Endothelial cell of umbilical vein (primary cell): ENCODE results near the gene PCDH9. TPM values are rescaled to one million over a fixed set of nuclear protein-coding genes. Genes with fewer than 3 reads are reported as not detected.
A peak's percentile ranks its signal among the peaks of the same experiment; 100 is the strongest.

Experiments used
- BruUV-seq: library from RNA; stranded (reverse); fragments of 400-500 nt; replicated peaks from 2 replicates; lab custom pipeline; 2021; lab: Mats Ljungman, UMichigan
- CTCF ChIA-PET: fragments of 300-600, 350-600 bp; sonication (Branson Sonifier 250); formaldehyde crosslinking; loops from one replicate; lab custom pipeline; 2021; ENCODE audit warnings: antibody characterized with exemption, inconsistent platforms; lab: Charles Lee
- POLR2A ChIA-PET: fragments of 300-600, 350-600 bp; sonication (Branson Sonifier 250); formaldehyde crosslinking; loops from one replicate; lab custom pipeline; 2021; ENCODE audit warnings: antibody characterized with exemption, inconsistent platforms; lab: Charles Lee
- DNase-seq: peaks from one replicate; pipeline ENCODE4 v3.0.0-alpha.2; 2011; ENCODE audit warnings: low read depth, low spot score
- FAIRE-seq: peaks from 2 replicates; lab custom pipeline; 2011; peaks lifted over from hg19 to GRCh38; lab: Jason Lieb, UNC
- H2AFZ ChIP-seq: 2 replicates; pipeline ENCODE4 v1.6.0; 2012; ENCODE audit warnings: low read depth, low read length, control low read depth, inconsistent platforms
- H3K27ac ChIP-seq: 2 replicates; pipeline ENCODE4 v1.5.1; 2011; ENCODE audit warnings: low read depth, mild to moderate bottlenecking, control low read depth, low read length, moderate library complexity; ENCODE audit not compliant: insufficient read depth
- H3K27me3 ChIP-seq, 2 experiments: 2 replicates each; pipeline versions ENCODE4 v1.6.0 to v1.6.1; 2011; ENCODE audit warnings: low read length in 2 of 2, mixed read lengths in 1 of 2; ENCODE audit not compliant: control insufficient read depth in 2 of 2, insufficient read depth in 2 of 2
- H3K36me3 ChIP-seq, 2 experiments: 2 replicates in 1 of 2; 3 replicates in 1 of 2; pipeline ENCODE4 v1.5.1; 2011; ENCODE audit warnings: low read length in 2 of 2, mild to moderate bottlenecking in 1 of 2, moderate library complexity in 1 of 2; ENCODE audit not compliant: control insufficient read depth in 2 of 2, insufficient read depth in 2 of 2; ENCODE audit errors: extremely low read depth in 1 of 2
- H3K4me1 ChIP-seq: 3 replicates; pipeline ENCODE4 v1.5.1; 2011; ENCODE audit warnings: mild to moderate bottlenecking, low read length; ENCODE audit not compliant: control insufficient read depth, insufficient read depth; ENCODE audit errors: extremely low read depth
- H3K4me2 ChIP-seq: 2 replicates; pipeline ENCODE4 v1.6.1; 2011; ENCODE audit warnings: low read length, control low read depth, mixed read lengths; ENCODE audit not compliant: insufficient read depth
- H3K4me3 ChIP-seq, 3 experiments: fragments of 200-600 bp in 1 of 3; sonication (generic), shearing (Covaris generic) in 1 of 3; replicated peaks in 1 of 3; 2 replicates each; pipeline ENCODE4 v1.5.1; 2011 to 2016; ENCODE audit warnings: control low read depth in 3 of 3, low read length in 3 of 3, mild to moderate bottlenecking in 2 of 3, inconsistent platforms in 1 of 3, low read depth in 1 of 3, moderate library complexity in 1 of 3; ENCODE audit not compliant: insufficient read depth in 1 of 3
- H3K79me2 ChIP-seq: 2 replicates; pipeline ENCODE4 v1.6.0; 2012; ENCODE audit warnings: low read length, inconsistent platforms; ENCODE audit not compliant: control insufficient read depth, insufficient read depth
- H3K9ac ChIP-seq: replicated peaks from 2 replicates; pipeline ENCODE3; 2011; ENCODE audit warnings: low read length, control low read depth; ENCODE audit not compliant: insufficient read depth; ENCODE audit errors: extremely low read depth
- H3K9me1 ChIP-seq: replicated peaks from 3 replicates; pipeline ENCODE4 v1.6.0; 2011; ENCODE audit warnings: mild to moderate bottlenecking, low read length; ENCODE audit not compliant: control insufficient read depth, insufficient read depth; ENCODE audit errors: extremely low read depth
- H3K9me3 ChIP-seq: replicated peaks from 2 replicates; pipeline ENCODE4 v1.5.1; 2012; ENCODE audit warnings: low read length, inconsistent platforms; ENCODE audit not compliant: control insufficient read depth, insufficient read depth
- H4K20me1 ChIP-seq: replicated peaks from 2 replicates; pipeline ENCODE3; 2011; ENCODE audit warnings: mild to moderate bottlenecking, low read length; ENCODE audit not compliant: control insufficient read depth, insufficient read depth; ENCODE audit errors: extremely low read depth
- CTCF ChIP-seq, 2 donors: IDR thresholded peaks; 1 replicate in 1 of 2; 2 replicates in 1 of 2; pipeline ENCODE4 v1.5.1; 2011; ENCODE audit warnings: low read length in 2 of 2, mild to moderate bottlenecking in 2 of 2, moderate library complexity in 2 of 2, control low read depth in 1 of 2, inconsistent platforms in 1 of 2, low read depth in 1 of 2; ENCODE audit not compliant: insufficient read depth in 1 of 2; ENCODE audit errors: extremely low read depth in 1 of 2
- EZH2 ChIP-seq: IDR thresholded peaks from 2 replicates; pipeline ENCODE4 v1.6.1; 2012; ENCODE audit warnings: borderline replicate concordance, low read depth, mild to moderate bottlenecking, moderate library complexity, low read length, inconsistent platforms; ENCODE audit not compliant: severe bottlenecking
- FOS ChIP-seq: IDR thresholded peaks from 2 replicates; pipeline ENCODE4 v1.6.1; 2011; ENCODE audit warnings: mild to moderate bottlenecking, low read length, moderate library complexity, borderline replicate concordance; ENCODE audit not compliant: insufficient read depth
- GATA2 ChIP-seq: IDR thresholded peaks from 2 replicates; pipeline ENCODE4 v1.7.0; 2011; ENCODE audit warnings: low read depth, mild to moderate bottlenecking, moderate library complexity, mixed read lengths, low read length; ENCODE audit not compliant: insufficient read length, insufficient read depth
- JUN ChIP-seq: IDR thresholded peaks from 2 replicates; pipeline ENCODE4 v1.6.1; 2011; ENCODE audit warnings: borderline replicate concordance, low read depth; ENCODE audit not compliant: insufficient read length, insufficient read depth
- MAX ChIP-seq: IDR thresholded peaks from 2 replicates; pipeline ENCODE4 v1.6.1; 2011; ENCODE audit not compliant: insufficient read depth, insufficient read length
- MYC ChIP-seq: IDR thresholded peaks from one replicate; pipeline ENCODE4 v1.6.1; 2011; ENCODE audit warnings: mild to moderate bottlenecking, low read depth, low read length
- dilution Hi-C: fragments of 300-500 bp; cut with MboI; formaldehyde crosslinking; loops from one replicate; pipeline ENCODE4 v1.15.0; 2019; ENCODE audit warnings: low sequenced_read_pairs; ENCODE audit not compliant: extremely low pct_ligation_motif_present
- intact Hi-C: fragments of 100-400 bp; cut with micrococcal nuclease; formaldehyde crosslinking; loops from one replicate; pipeline ENCODE4 v1.10.0; 2022
- polyA plus RNA-seq, 4 experiments: library from polyadenylated mRNA; depleted of rRNA in 3 of 4; stranded (reverse) in 3 of 4; unstranded in 1 of 4; fragments of >200 nt; gene quantifications; 2 replicates each; pipeline versions ENCODE4 v1.2.1 to v1.2.3, GENCODE V29; 2011 to 2012; ENCODE audit warnings: missing spikeins in 1 of 4
- total RNA-seq: library from RNA; stranded (reverse); gene quantifications from 2 replicates; pipeline ENCODE4 v1.2.3, GENCODE V29; 2021

PCDH9 gene
- total and polyA plus RNA-seq, 2 donors (not counting 3 experiments of a cell fraction or from before 2014, with no cell fraction given) = 1.1 to 5.2 TPM

- no peak overlapping the region for H3K4me3 ChIP-seq
- no peaks in the 10 kb centered on the region for H3K4me1 ChIP-seq
- BruUV-seq = no TSS peak
- H3K36me3 ChIP-seq = no peaks in the 10 kb centered on the region
- no peaks in the 10 kb centered on the region for H3K9me1 ChIP-seq
- no peaks in the 10 kb centered on the region for H3K9me3 ChIP-seq
- intact Hi-C loops (no loop called here), dilution Hi-C loops (no loop called here)
- peak overlapping the region; percentile 64 for H2AFZ ChIP-seq
- TF ChIP-seq MAX (no peak), GATA2 (no peak), CTCF (IDR thresholded peaks at IDR 0.05; ENCODE audit: extremely low read depth in 1 of 2, insufficient read depth in 1 of 2, low read depth in 1 of 2, low read length in 2 of 2) (no peak), JUN (no peak), MYC (no peak), EZH2 (no peak), FOS (no peak)
- DNase-seq (peak; percentile 16), FAIRE-seq (peak; percentile 52)
- no peak overlapping the region for H3K9ac ChIP-seq
- no peak overlapping the region for H3K4me2 ChIP-seq
- no peaks in the 10 kb centered on the region for H4K20me1 ChIP-seq
- ChIA-PET POLR2A (no interaction called here), CTCF (interaction anchor here (1.3 to 2.5 kb wide), 3 partner anchors 9 to 18 kb away, joined by 3 to 10 read pairs (median 5); no protein-coding TSS in a partner anchor)
- H3K27ac ChIP-seq = no peak overlapping the region
- H3K79me2 ChIP-seq = no peaks in the 10 kb centered on the region
- H3K27me3 ChIP-seq = no peaks in the 10 kb centered on the region
These were observed 767.9 kb downstream of the PCDH9 start for GRCh38 chr13:66462187-66462586.
